ENCODE measurements around the gene PPP1R12B.
A peak's percentile ranks its signal among the peaks of the same experiment; 100 is the strongest.

The PPP1R12B gene

GRCh38 chr1:202571719-202572339 lies 223.3 kb downstream of the PPP1R12B start:
- Histone ChIP-seq H3K9ac (ENCODE audit: low read depth, low read length, poor library complexity) (no peak overlapping the region), H2AFZ (ENCODE audit: low read length) (no peak overlapping the region), H3K4me1 (ENCODE audit: control insufficient read depth in 2 of 2, insufficient read depth in 1 of 2, low read depth in 1 of 2, low read length in 2 of 2) (peaks cover 9 to 21% of the 10 kb centered on the region in 2 donors), H2BK12ac (ENCODE audit: low read length) (no peak overlapping the region), H3K4ac (ENCODE audit: low read length) (no peak overlapping the region), H2BK120ac (ENCODE audit: low read depth, low read length) (no peak overlapping the region), H3K18ac (ENCODE audit: low read length) (no peak overlapping the region), H2AK5ac (ENCODE audit: low read depth, low read length) (no peak overlapping the region), H3K27me3 (ENCODE audit: control insufficient read depth in 3 of 3, insufficient read depth in 3 of 3, low read depth in 1 of 3, low read length in 3 of 3) (no peaks in the 10 kb centered on the region), H3K4me2 (ENCODE audit: insufficient read depth, low read length, poor library complexity, severe bottlenecking) (no peak overlapping the region), H2BK15ac (ENCODE audit: low read length) (no peak overlapping the region), H4K8ac (ENCODE audit: low read depth, low read length) (no peak overlapping the region), H3K36me3 (replicated peaks in 1 of 2; ENCODE audit: control insufficient read depth in 2 of 2, insufficient read depth in 2 of 2, low read length in 2 of 2) (no peaks in the 10 kb centered on the region), H3K14ac (ENCODE audit: low read length) (no peak overlapping the region), H3K27ac (replicated peaks; ENCODE audit: low read length) (no peak overlapping the region), H3K9me3 (replicated peaks in 1 of 2; ENCODE audit: control insufficient read depth in 2 of 2, insufficient read depth in 1 of 2, low read depth in 1 of 2, low read length in 2 of 2) (no peaks in the 10 kb centered on the region), H3K79me1 (ENCODE audit: low read depth, low read length) (no peaks in the 10 kb centered on the region), H3K4me3 (ENCODE audit: low read length in 2 of 2) (no peak overlapping the region), H4K91ac (ENCODE audit: low read depth, low read length, poor library complexity) (no peak overlapping the region), H2BK5ac (ENCODE audit: low read length) (no peak overlapping the region), H3K23ac (ENCODE audit: low read depth, low read length, poor library complexity) (no peak overlapping the region)
- WGBS, 2 donors (ENCODE audit: extremely low coverage in 2 of 2, insufficient read length in 2 of 2, insufficient replicate concordance in 1 of 2), result no CpG with 5 or more reads among the region's 3 CpGs
- no peak for DNase-seq (ENCODE audit: low spot score)

GRCh38 chr1:202572867-202573266 lies 224.4 kb downstream of the PPP1R12B start:
- H3K9me3 ChIP-seq (replicated peaks in 1 of 2; ENCODE audit: control insufficient read depth in 2 of 2, insufficient read depth in 1 of 2, low read depth in 1 of 2, low read length in 2 of 2), result no peaks in the 10 kb centered on the region
- H2AFZ ChIP-seq (ENCODE audit: low read length), result no peak overlapping the region
- H3K4me1 ChIP-seq (ENCODE audit: control insufficient read depth in 2 of 2, insufficient read depth in 1 of 2, low read depth in 1 of 2, low read length in 2 of 2), result peaks cover 11 to 23% of the 10 kb centered on the region in 2 donors
- H4K91ac ChIP-seq (ENCODE audit: low read depth, low read length, poor library complexity), result no peak overlapping the region
- no peak overlapping the region for H3K4ac ChIP-seq (ENCODE audit: low read length)
- H3K23ac ChIP-seq (ENCODE audit: low read depth, low read length, poor library complexity), result no peak overlapping the region
- no peak overlapping the region for H4K8ac ChIP-seq (ENCODE audit: low read depth, low read length)
- H2BK5ac ChIP-seq (ENCODE audit: low read length), result no peak overlapping the region
- no CpG with 5 or more reads among the region's 1 CpG for WGBS, 2 donors (ENCODE audit: extremely low coverage in 2 of 2, insufficient read length in 2 of 2, insufficient replicate concordance in 1 of 2)
- H3K27ac ChIP-seq (replicated peaks; ENCODE audit: low read length), result no peak overlapping the region
- H2AK5ac ChIP-seq (ENCODE audit: low read depth, low read length), result no peak overlapping the region
- H3K36me3 ChIP-seq (replicated peaks in 1 of 2; ENCODE audit: control insufficient read depth in 2 of 2, insufficient read depth in 2 of 2, low read length in 2 of 2), result no peaks in the 10 kb centered on the region
- no peak overlapping the region for H3K14ac ChIP-seq (ENCODE audit: low read length)
- no peak overlapping the region for H2BK120ac ChIP-seq (ENCODE audit: low read depth, low read length)
- H3K9ac ChIP-seq (ENCODE audit: low read depth, low read length, poor library complexity), result no peak overlapping the region
- no peak overlapping the region for H3K4me3 ChIP-seq (ENCODE audit: low read length in 2 of 2)
- no peak overlapping the region for H2BK12ac ChIP-seq (ENCODE audit: low read length)
- H3K4me2 ChIP-seq (ENCODE audit: insufficient read depth, low read length, poor library complexity, severe bottlenecking), result no peak overlapping the region
- H3K18ac ChIP-seq (ENCODE audit: low read length), result no peak overlapping the region
- no peaks in the 10 kb centered on the region for H3K27me3 ChIP-seq (ENCODE audit: control insufficient read depth in 3 of 3, insufficient read depth in 3 of 3, low read depth in 1 of 3, low read length in 3 of 3)
- H2BK15ac ChIP-seq (ENCODE audit: low read length), result no peak overlapping the region
- DNase-seq (ENCODE audit: low spot score), result no peak
- H3K79me1 ChIP-seq (ENCODE audit: low read depth, low read length), result no peaks in the 10 kb centered on the region

GRCh38 chr1:202575918-202576653 lies 227.6 kb downstream of the PPP1R12B start:
- no CpG with 5 or more reads among the region's 2 CpGs for WGBS, 2 donors (ENCODE audit: extremely low coverage in 2 of 2, insufficient read length in 2 of 2, insufficient replicate concordance in 1 of 2)
- Histone ChIP-seq H3K4ac (ENCODE audit: low read length) (no peak overlapping the region), H4K91ac (ENCODE audit: low read depth, low read length, poor library complexity) (no peak overlapping the region), H2BK120ac (ENCODE audit: low read depth, low read length) (no peak overlapping the region), H3K9me3 (replicated peaks in 1 of 2; ENCODE audit: control insufficient read depth in 2 of 2, insufficient read depth in 1 of 2, low read depth in 1 of 2, low read length in 2 of 2) (no peaks in the 10 kb centered on the region), H2BK5ac (ENCODE audit: low read length) (no peak overlapping the region), H3K14ac (ENCODE audit: low read length) (no peak overlapping the region), H3K9ac (ENCODE audit: low read depth, low read length, poor library complexity) (no peak overlapping the region), H2BK15ac (ENCODE audit: low read length) (no peak overlapping the region), H3K23ac (ENCODE audit: low read depth, low read length, poor library complexity) (no peak overlapping the region), H3K18ac (ENCODE audit: low read length) (no peak overlapping the region), H3K27ac (replicated peaks; ENCODE audit: low read length) (peak overlapping the region; percentile 5), H3K4me2 (ENCODE audit: insufficient read depth, low read length, poor library complexity, severe bottlenecking) (no peak overlapping the region), H2BK12ac (ENCODE audit: low read length) (no peak overlapping the region), H3K79me1 (ENCODE audit: low read depth, low read length) (no peaks in the 10 kb centered on the region), H4K8ac (ENCODE audit: low read depth, low read length) (no peak overlapping the region), H3K27me3 (ENCODE audit: control insufficient read depth in 3 of 3, insufficient read depth in 3 of 3, low read depth in 1 of 3, low read length in 3 of 3) (no peaks in the 10 kb centered on the region), H3K4me3 (ENCODE audit: low read length in 2 of 2) (no peak overlapping the region), H2AK5ac (ENCODE audit: low read depth, low read length) (no peak overlapping the region), H3K4me1 (ENCODE audit: control insufficient read depth in 2 of 2, insufficient read depth in 1 of 2, low read depth in 1 of 2, low read length in 2 of 2) (peaks cover 19 to 34% of the 10 kb centered on the region in 2 donors), H3K36me3 (replicated peaks in 1 of 2; ENCODE audit: control insufficient read depth in 2 of 2, insufficient read depth in 2 of 2, low read length in 2 of 2) (peaks cover 0 to 2% of the 10 kb centered on the region in 2 donors), H2AFZ (ENCODE audit: low read length) (no peak overlapping the region)
- no peak for DNase-seq (ENCODE audit: low spot score)

GRCh38 chr1:202576816-202577215 lies 228.3 kb downstream of the PPP1R12B start:
- H3K14ac ChIP-seq (ENCODE audit: low read length), result no peak overlapping the region
- H3K36me3 ChIP-seq (replicated peaks in 1 of 2; ENCODE audit: control insufficient read depth in 2 of 2, insufficient read depth in 2 of 2, low read length in 2 of 2), result peaks cover 0 to 3% of the 10 kb centered on the region in 2 donors
- no peak overlapping the region for H4K91ac ChIP-seq (ENCODE audit: low read depth, low read length, poor library complexity)
- H3K4ac ChIP-seq (ENCODE audit: low read length), result no peak overlapping the region
- peaks cover 19 to 34% of the 10 kb centered on the region in 2 donors for H3K4me1 ChIP-seq (ENCODE audit: control insufficient read depth in 2 of 2, insufficient read depth in 1 of 2, low read depth in 1 of 2, low read length in 2 of 2)
- H3K79me1 ChIP-seq (ENCODE audit: low read depth, low read length), result no peaks in the 10 kb centered on the region
- H3K23ac ChIP-seq (ENCODE audit: low read depth, low read length, poor library complexity), result no peak overlapping the region
- no peak overlapping the region for H2AK5ac ChIP-seq (ENCODE audit: low read depth, low read length)
- no peak overlapping the region for H2BK15ac ChIP-seq (ENCODE audit: low read length)
- no CpG with 5 or more reads among the region's 1 CpG for WGBS, 2 donors (ENCODE audit: extremely low coverage in 2 of 2, insufficient read length in 2 of 2, insufficient replicate concordance in 1 of 2)
- H3K9me3 ChIP-seq (replicated peaks in 1 of 2; ENCODE audit: control insufficient read depth in 2 of 2, insufficient read depth in 1 of 2, low read depth in 1 of 2, low read length in 2 of 2), result no peaks in the 10 kb centered on the region
- H2AFZ ChIP-seq (ENCODE audit: low read length), result no peak overlapping the region
- H2BK5ac ChIP-seq (ENCODE audit: low read length), result no peak overlapping the region
- H3K4me2 ChIP-seq (ENCODE audit: insufficient read depth, low read length, poor library complexity, severe bottlenecking), result no peak overlapping the region
- no peak overlapping the region for H3K18ac ChIP-seq (ENCODE audit: low read length)
- no peak overlapping the region for H3K4me3 ChIP-seq (ENCODE audit: low read length in 2 of 2)
- no peaks in the 10 kb centered on the region for H3K27me3 ChIP-seq (ENCODE audit: control insufficient read depth in 3 of 3, insufficient read depth in 3 of 3, low read depth in 1 of 3, low read length in 3 of 3)
- H2BK120ac ChIP-seq (ENCODE audit: low read depth, low read length), result no peak overlapping the region
- H3K9ac ChIP-seq (ENCODE audit: low read depth, low read length, poor library complexity), result no peak overlapping the region
- H4K8ac ChIP-seq (ENCODE audit: low read depth, low read length), result no peak overlapping the region
- H3K27ac ChIP-seq (replicated peaks; ENCODE audit: low read length), result no peak overlapping the region
- no peak for DNase-seq (ENCODE audit: low spot score)
- no peak overlapping the region for H2BK12ac ChIP-seq (ENCODE audit: low read length)

Measured in neuronal stem cell (in vitro differentiated cells).